DND-41 (cell line): ENCODE measurements around the gene CACHD1.

Experiments used
- ATAC-seq: fragments of 200-7000 bp; cut with Tn5 transposase; 3 replicates; pipeline ENCODE4 v1.9.1; 2021; ENCODE audit warnings: low read depth; ENCODE audit not compliant: insufficient read depth
- DNase-seq: peaks from one replicate; pipeline ENCODE4 v3.0.0-alpha.2; 2020
- H2AFZ ChIP-seq: 2 replicates; pipeline ENCODE4 v1.6.0; 2012; ENCODE audit warnings: low read depth, low read length
- H3K27ac ChIP-seq: 2 replicates; pipeline ENCODE4 v1.5.1; 2012; ENCODE audit warnings: low read length, inconsistent platforms
- H3K27me3 ChIP-seq: fragments of 200-600 bp; sonication (generic); 2 replicates; pipeline ENCODE4 v1.6.0; 2012; ENCODE audit warnings: low read length, mild to moderate bottlenecking, inconsistent platforms; ENCODE audit not compliant: insufficient read depth, poor library complexity
- H3K36me3 ChIP-seq: 2 replicates; pipeline ENCODE4 v1.5.1; 2012; ENCODE audit warnings: low read length, inconsistent platforms; ENCODE audit not compliant: insufficient read depth
- H3K4me1 ChIP-seq: 2 replicates; pipeline ENCODE4 v1.5.1; 2012; ENCODE audit warnings: mild to moderate bottlenecking, low read length; ENCODE audit not compliant: insufficient read depth
- H3K4me2 ChIP-seq: 2 replicates; pipeline ENCODE4 v1.6.0; 2012; ENCODE audit warnings: mild to moderate bottlenecking, moderate library complexity, low read length, inconsistent platforms; ENCODE audit not compliant: insufficient read depth
- H3K4me3 ChIP-seq, 2 experiments: fragments of 200-600 bp in 1 of 2; shearing (Covaris generic) in 1 of 2; 2 replicates each; pipeline ENCODE4 v1.5.1; 2012 to 2016; ENCODE audit warnings: inconsistent platforms in 2 of 2, low read length in 2 of 2, mild to moderate bottlenecking in 2 of 2, low read depth in 1 of 2, moderate library complexity in 1 of 2
- H3K79me2 ChIP-seq: 2 replicates; pipeline ENCODE4 v1.6.0; 2012; ENCODE audit warnings: low read length, inconsistent platforms; ENCODE audit not compliant: insufficient read depth
- H3K9ac ChIP-seq: 2 replicates; pipeline ENCODE4 v1.6.0; 2012; ENCODE audit warnings: low read depth, mild to moderate bottlenecking, inconsistent platforms, low read length, moderate library complexity
- H3K9me3 ChIP-seq: 2 replicates; pipeline ENCODE4 v1.5.1; 2012; ENCODE audit warnings: low read length, moderate library complexity, mild to moderate bottlenecking, inconsistent platforms; ENCODE audit not compliant: insufficient read depth, severe bottlenecking
- H4K20me1 ChIP-seq: 2 replicates; pipeline ENCODE4 v1.6.0; 2012; ENCODE audit warnings: low read length; ENCODE audit not compliant: insufficient read depth
- EZH2 ChIP-seq: IDR thresholded peaks from 3 replicates; pipeline ENCODE4 v1.6.1; 2012; ENCODE audit warnings: borderline replicate concordance, low read depth, mild to moderate bottlenecking, moderate library complexity, low read length, inconsistent platforms; ENCODE audit not compliant: severe bottlenecking
- TF ChIP-seq, protein P1 (sequence below): IDR thresholded peaks from 2 replicates; pipeline ENCODE4 v1.5.1; 2012; ENCODE audit warnings: borderline replicate concordance, low read length, moderate library complexity, mild to moderate bottlenecking; ENCODE audit not compliant: poor library complexity, severe bottlenecking; ENCODE audit errors: extremely low read depth

The CACHD1 gene

DNA sequence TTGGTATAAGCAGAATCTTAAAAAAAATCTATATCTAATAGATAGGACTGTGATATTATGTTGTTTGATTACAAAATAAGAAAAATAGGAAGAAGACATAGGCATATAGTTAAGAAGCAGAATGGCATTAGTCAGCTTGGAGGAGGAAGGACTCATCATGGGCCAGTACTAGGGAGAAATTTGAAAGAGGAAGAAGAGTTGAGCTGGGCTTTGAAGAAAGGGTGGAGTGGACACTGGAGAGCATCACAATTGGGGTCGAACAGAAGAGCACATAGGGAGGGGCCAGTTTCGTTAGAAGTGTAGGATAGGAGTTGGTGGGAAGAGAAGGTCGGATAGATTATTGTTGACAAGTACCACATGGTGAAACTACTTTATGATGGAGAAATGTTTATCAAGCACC, 129.3 kb downstream of the CACHD1 start:
- no peak for DNase-seq
- no peaks in the 10 kb centered on the region for H3K36me3 ChIP-seq
- H3K4me2 ChIP-seq = no peak overlapping the region
- H3K27ac ChIP-seq = no peak overlapping the region
- H3K4me1 ChIP-seq = no peaks in the 10 kb centered on the region
- H3K9me3 ChIP-seq = no peaks in the 10 kb centered on the region
- ATAC-seq = no peak
- no peak overlapping the region for H2AFZ ChIP-seq
- no peak overlapping the region for H3K4me3 ChIP-seq
- H3K27me3 ChIP-seq = peaks cover 3% of the 10 kb centered on the region
- no peaks in the 10 kb centered on the region for H3K79me2 ChIP-seq
- H4K20me1 ChIP-seq = no peaks in the 10 kb centered on the region
- no peak overlapping the region for H3K9ac ChIP-seq
- TF ChIP-seq, protein P1, sequence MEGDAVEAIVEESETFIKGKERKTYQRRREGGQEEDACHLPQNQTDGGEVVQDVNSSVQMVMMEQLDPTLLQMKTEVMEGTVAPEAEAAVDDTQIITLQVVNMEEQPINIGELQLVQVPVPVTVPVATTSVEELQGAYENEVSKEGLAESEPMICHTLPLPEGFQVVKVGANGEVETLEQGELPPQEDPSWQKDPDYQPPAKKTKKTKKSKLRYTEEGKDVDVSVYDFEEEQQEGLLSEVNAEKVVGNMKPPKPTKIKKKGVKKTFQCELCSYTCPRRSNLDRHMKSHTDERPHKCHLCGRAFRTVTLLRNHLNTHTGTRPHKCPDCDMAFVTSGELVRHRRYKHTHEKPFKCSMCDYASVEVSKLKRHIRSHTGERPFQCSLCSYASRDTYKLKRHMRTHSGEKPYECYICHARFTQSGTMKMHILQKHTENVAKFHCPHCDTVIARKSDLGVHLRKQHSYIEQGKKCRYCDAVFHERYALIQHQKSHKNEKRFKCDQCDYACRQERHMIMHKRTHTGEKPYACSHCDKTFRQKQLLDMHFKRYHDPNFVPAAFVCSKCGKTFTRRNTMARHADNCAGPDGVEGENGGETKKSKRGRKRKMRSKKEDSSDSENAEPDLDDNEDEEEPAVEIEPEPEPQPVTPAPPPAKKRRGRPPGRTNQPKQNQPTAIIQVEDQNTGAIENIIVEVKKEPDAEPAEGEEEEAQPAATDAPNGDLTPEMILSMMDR = no peak
- TF ChIP-seq EZH2 = no peak

DNA sequence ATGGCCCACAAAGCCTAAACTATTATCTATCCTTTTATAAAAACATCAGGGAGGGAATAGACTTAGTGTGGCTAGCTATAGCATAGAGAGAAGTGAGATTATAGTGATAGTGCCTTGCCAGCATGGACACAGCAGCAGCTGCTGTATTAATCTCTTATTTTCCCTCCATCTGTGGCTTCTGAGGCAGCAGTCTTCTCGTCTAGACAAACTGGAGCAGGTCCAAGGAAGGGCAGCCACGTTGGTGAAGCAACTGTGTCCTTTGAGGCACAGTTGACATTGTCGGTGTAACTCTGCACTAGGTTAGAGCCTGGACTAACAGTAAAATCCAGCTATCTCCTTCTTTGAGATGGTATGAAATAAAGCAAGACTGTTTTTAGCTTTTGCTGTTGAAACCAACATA, 131.3 kb downstream of the CACHD1 start:
- no peak overlapping the region for H2AFZ ChIP-seq
- H3K9me3 ChIP-seq = no peaks in the 10 kb centered on the region
- no peaks in the 10 kb centered on the region for H3K4me1 ChIP-seq
- no peak overlapping the region for H3K4me3 ChIP-seq
- no peak overlapping the region for H3K9ac ChIP-seq
- H3K27ac ChIP-seq = no peak overlapping the region
- TF ChIP-seq, protein P1 = no peak
- TF ChIP-seq EZH2 = no peak
- H3K4me2 ChIP-seq = no peak overlapping the region
- H4K20me1 ChIP-seq = no peaks in the 10 kb centered on the region
- H3K36me3 ChIP-seq = no peaks in the 10 kb centered on the region
- ATAC-seq = no peak
- H3K79me2 ChIP-seq = no peaks in the 10 kb centered on the region
- DNase-seq = no peak
- peaks cover 3% of the 10 kb centered on the region for H3K27me3 ChIP-seq

DNA sequence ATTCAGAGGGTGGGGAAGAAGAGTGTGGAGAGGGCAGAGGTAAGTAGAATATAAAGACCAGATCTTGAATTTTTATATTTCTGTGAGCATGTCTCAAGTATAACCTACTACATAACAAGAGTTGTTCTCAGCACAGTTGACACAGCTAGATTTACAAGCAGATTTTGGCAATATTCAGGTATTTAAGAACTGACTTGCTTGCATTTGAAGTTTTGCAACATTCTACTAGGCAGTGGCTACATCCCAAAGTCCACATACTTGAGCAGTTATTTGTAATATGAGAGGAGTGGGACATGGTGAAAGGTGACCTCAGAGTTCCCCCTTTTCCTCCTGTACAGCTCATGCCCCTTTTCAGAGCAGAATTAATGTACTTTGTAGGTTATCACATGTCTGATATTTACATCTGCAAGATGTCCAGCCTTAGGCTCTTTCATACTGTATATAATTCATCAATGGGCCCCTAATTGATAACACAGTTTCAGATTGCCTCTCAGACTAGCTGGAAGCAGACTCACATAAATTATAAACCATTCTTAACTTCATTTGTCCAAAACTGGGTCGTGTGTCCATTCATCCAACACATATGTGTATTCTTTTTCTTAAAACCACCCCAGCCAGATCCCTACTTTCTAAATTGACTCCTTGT, 138.2 kb downstream of the CACHD1 start:
- no peak overlapping the region for H3K4me3 ChIP-seq
- no peaks in the 10 kb centered on the region for H4K20me1 ChIP-seq
- no peaks in the 10 kb centered on the region for H3K36me3 ChIP-seq
- H3K4me2 ChIP-seq = no peak overlapping the region
- no peaks in the 10 kb centered on the region for H3K79me2 ChIP-seq
- DNase-seq (no peak), ATAC-seq (no peak)
- no peak overlapping the region for H2AFZ ChIP-seq
- H3K4me1 ChIP-seq = no peaks in the 10 kb centered on the region
- H3K27ac ChIP-seq = no peak overlapping the region
- H3K27me3 ChIP-seq = peaks cover 7% of the 10 kb centered on the region
- TF ChIP-seq, protein P1 = no peak
- TF ChIP-seq EZH2 = no peak
- no peaks in the 10 kb centered on the region for H3K9me3 ChIP-seq
- no peak overlapping the region for H3K9ac ChIP-seq
